Activated CD4-positive, alpha-beta T cell treated with anti-CD3 and anti-CD28 coated beads for 4 hours (primary cell): Measurements from ENCODE around the gene FSIP1.
A peak's percentile ranks its signal among the peaks of the same experiment; 100 is the strongest.

Experiments
- DNase-seq, 2 donors: peaks; one replicate each; pipeline ENCODE4 v3.0.0-alpha.2; 2020

Gene FSIP1

DNA sequence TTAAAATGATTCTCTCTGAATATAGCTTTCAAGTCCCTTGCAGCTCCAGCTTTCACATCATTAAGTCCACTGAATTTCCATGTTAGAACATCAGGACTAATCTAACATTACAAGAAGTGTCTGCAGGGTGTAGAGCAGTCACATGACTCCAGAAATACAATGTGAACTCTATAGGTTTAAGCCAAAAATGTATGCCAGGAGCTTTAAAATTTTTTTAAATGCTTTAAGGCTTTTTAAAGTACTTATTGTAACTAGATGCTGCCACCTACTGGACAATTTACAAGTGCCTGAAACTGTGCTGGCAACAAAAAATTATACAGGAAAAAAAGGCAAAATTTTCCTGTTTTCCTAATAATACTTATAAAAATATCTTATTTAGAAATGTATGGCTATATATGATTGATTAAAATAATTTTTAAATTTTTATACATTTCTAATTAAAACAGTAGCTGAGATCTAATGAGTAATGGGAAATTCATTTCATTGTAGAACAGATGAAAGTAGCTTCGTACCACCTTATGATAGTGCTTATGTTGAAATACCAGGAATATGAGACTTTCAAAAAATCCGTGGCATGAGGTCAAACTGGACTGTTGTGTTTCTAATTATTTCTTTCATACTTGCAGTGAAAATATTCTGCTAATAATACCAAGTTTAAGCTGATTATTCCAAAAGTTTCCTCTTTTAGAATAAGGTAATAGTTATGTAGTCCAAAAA, 25.7 kb downstream of the FSIP1 start:
- DNase-seq: peak; percentile 8 to 25

DNA sequence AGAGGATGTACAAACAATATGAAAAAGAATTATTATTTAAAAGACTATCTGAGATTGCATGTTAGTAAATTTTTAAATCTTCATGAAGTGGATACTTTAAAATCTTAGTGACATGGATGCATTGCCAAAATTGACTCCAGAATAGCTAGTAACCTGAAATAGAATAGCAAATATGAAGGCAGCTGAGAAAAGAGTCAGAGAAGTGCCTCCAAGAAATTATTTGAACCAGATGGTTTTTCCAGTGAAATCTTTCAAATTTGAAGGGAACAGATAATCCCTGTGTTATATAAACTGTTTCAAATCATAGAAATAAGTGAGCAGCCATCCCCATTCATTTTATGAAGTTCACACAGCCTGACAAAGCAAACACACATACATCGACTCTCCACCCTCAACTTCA, 29.6 kb downstream of the FSIP1 start:
- no peak for DNase-seq

GRCh38 chr15:39752246-39752645, 30.4 kb downstream of the FSIP1 start:
- DNase-seq: no peak

DNA sequence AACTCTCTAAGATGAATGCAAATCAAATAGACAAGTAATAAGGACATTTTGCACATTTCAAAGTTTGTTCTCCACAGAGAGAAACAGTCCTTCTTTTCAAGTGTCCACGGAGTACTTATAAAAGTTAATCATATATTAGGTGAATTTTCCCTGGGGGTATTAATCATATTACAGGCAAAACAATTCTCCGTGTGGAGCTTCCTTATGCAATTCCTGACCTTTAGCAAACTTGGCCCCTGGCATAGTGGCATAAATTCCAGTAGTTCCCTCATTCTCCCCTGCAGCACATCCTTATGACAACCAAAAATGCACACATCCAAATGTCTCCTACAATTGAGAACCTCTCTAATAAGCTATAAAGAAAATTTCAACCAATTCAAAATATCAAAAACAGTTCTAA, 34.4 kb downstream of the FSIP1 start:
- no peak for DNase-seq

DNA sequence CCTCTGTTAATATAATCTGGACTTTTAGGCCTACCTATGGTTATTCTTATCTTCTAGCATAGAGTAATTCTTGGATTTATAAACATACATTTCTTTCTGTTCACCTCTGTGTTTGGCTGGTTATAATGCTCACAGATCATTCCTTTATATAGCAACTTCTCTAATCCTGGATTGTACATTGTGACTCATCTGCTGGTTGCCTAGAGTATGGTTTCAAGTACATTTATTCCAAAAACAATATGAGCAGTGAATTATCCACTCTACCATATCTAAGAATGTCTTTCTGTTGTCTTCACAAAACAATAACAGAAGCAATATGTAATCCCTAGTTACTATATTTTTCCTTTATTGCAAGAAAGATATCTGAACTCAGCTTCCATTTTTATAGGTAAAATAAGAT, 35.3 kb downstream of the FSIP1 start:
- DNase-seq: no peak

GRCh38 chr15:39746714-39747276, 35.8 kb downstream of the FSIP1 start:
- DNase-seq: no peak

DNA sequence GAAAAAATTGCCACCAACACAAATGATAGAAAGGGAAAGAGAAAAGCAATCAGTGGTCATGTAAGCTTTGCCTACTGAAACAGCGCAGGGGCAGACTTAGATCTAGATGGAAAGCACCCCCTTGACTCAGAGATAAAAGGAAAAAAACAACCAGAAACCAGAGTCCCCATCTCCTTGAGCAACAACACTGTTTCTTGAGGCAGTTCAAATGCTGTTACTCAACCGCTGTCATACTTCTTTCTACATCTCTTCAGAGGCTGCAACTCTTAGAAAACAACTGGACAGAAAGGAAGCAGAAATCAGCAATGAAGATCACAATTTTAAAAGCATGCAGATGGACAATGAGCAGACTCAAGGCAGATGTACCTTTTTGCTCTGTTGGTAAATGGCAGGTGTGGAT, 36.5 kb downstream of the FSIP1 start:
- DNase-seq: no peak

DNA sequence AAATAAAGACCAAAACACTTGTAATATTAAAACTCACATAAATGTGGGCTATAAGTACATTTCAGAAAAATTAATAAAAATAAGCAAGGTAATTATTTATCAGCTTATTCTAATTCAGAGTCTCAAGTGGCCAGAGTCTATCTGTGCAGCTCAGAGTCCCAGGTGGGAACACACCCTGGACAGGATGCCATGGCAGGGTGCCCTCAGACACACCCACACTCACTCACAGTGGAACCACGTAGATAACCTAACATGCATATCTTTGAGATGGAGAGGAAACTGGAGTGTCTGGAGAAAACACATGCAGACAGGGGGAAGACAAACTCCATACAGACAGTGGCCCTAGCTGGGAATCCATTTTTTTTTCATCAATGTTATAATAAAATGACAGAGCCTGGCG, 37.2 kb downstream of the FSIP1 start:
- DNase-seq: no peak

- no peak for DNase-seq
Observed at GRCh38 chr15:39744334-39745103, 38.1 kb downstream of the FSIP1 start.

- DNase-seq: no peak
Observed at GRCh38 chr15:39743611-39744010, 39.0 kb downstream of the FSIP1 start.

DNA sequence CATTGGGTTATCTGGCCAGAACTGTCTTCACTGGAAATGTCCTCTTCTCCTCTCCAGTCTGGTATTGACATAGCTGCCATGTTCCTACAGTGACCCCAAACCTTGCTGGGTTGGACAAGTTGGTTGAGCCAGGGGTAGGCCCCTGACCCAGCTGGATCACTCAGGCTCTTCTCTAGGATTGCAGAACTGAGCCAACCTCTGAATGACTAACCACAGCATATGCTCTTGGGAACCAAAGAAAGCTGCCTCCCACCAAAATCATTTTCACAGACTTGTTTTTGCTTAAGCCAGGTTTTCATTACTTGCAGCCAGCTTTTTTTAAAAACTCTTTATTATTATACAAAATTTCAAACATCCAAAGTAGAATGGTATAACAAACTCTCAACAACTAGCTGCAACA, 41.4 kb downstream of the FSIP1 start:
- DNase-seq: no peak

DNA sequence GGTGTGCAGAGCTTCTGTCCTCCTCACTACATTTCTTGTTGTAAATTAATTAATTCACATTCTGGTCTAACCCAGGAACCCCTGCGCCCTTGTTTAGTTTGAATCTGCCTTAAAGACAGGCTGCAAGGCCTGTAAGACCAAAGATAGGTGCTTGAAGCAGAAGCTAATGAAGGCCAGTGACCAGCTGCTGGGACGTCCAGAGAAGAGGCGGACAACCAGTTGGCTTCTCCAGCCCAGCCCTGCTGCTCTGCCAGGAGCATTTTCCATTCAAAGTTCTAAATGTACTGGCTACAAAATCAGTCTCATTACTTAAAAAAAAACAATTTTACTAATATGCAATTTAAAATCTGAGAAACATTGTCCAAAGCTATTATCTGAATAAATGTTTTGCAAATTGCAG, 43.6 kb downstream of the FSIP1 start:
- DNase-seq: no peak

GRCh38 chr15:39737196-39737550, 45.5 kb downstream of the FSIP1 start:
- no peak for DNase-seq

DNA sequence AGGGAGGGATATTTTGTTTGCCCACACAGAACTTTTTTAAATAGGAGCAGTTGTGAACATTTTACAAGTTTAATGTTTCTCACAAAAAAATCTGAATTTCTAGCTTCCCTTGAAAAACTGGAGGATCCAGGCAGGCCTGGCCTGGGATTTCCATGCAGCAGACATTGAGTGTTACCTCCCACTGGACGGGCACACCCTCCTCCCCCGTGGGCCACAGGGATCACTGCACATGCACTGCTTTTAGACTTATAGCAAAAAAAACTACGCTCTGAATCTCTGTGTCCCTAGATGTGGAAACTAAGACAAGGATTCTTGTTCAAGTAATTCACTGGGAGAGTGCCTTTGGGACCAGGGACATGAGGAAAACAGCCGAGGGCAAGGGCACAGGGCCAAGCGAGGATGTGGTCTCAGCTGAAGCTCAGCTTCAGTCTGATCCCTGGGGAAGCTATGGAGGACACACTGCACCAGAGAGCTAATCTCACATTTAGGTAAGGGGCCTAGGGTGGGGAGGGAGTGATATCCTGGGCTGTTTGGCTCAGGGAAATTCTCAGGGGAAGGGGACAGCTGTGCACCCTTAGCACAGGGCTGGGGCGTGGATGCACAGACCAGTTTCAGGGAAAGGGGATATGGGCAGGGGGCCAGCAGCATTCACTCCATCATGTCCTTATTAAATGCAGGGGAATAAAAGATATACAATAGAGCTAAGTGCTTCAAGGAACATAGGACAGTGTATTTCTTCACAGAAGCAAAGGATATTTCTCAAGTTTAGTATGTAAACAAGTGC, 46.0 kb downstream of the FSIP1 start:
- no peak for DNase-seq

- no peak for DNase-seq
Observed at GRCh38 chr15:39735120-39735717, 47.4 kb downstream of the FSIP1 start.

- no peak for DNase-seq
Observed at GRCh38 chr15:39731266-39731665, 51.4 kb downstream of the FSIP1 start.

DNA sequence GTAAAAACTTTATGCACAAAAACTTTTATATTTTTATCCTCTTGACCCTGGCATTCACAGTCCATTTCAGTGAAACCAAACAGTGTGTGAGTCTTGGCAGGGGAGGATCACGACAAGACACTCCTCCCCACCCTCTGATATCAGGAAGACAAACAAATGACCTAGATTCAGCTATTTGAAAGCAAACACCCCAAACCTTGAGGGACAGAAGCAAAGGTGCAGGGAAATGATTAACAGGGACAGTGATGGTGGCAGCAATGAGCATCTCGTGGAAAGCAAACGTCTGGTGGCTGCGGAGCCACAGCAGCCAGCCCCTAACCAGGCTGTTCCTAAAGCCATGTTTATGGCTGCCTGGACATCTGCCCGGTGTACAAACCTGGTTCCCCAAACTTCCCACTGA, 52.1 kb downstream of the FSIP1 start:
- no peak for DNase-seq

- no peak for DNase-seq
Observed at GRCh38 chr15:39729500-39729899, 53.1 kb downstream of the FSIP1 start.

- DNase-seq: no peak
Observed at GRCh38 chr15:39728845-39729244, 53.8 kb downstream of the FSIP1 start.

- no peak for DNase-seq
Observed at GRCh38 chr15:39721893-39722292, 60.7 kb downstream of the FSIP1 start.

- DNase-seq: no peak
Observed at GRCh38 chr15:39720621-39721611, 61.7 kb downstream of the FSIP1 start.

DNA sequence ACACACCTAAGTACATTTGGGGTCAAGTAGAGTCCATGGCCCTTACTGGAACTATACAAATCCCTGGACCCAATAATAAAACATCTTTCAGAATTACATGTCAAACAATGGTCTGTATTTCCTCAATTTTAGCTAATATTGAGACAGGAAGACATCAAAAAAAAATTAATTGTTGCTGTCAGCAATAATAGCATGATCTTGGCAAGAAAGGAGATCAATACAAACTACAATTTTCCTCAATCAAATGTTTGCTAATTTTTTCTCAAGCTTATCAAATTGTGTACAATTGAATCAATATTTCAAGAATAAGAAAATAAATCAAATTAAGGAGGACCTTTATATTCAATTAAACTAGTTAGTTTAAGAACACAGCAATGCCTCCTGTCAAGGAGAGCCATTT, 62.6 kb downstream of the FSIP1 start:
- no peak for DNase-seq
